WTC11 (cell line): ENCODE results near the gene SPDYA. TPM values are rescaled to one million over a fixed set of nuclear protein-coding genes. Genes with fewer than 3 reads are reported as not detected.

ENCODE experiments used
- ATAC-seq: fragments of 200-7000 bp; cut with Tn5 transposase; 2 replicates; pipeline ENCODE4 v1.10.0; 2021; ENCODE audit warnings: mild to moderate bottlenecking, moderate library complexity
- CTCF ChIA-PET: fragments of 300-600 bp; sonication (Branson Sonifier 250); formaldehyde crosslinking; loops from one replicate; lab custom pipeline; 2021; ENCODE audit warnings: antibody characterized with exemption; lab: Charles Lee
- POLR2A ChIA-PET: fragments of 350-600 bp; sonication (Branson Sonifier 250); formaldehyde crosslinking; loops from one replicate; lab custom pipeline; 2021; ENCODE audit warnings: antibody characterized with exemption; lab: Charles Lee
- DNase-seq: peaks from one replicate; pipeline ENCODE4 v3.0.0; 2021; ENCODE audit warnings: low spot score
- H3K27ac Mint-ChIP-seq: 2 replicates; pipeline ENCODE4 v1.8.0; 2021; ENCODE audit warnings: mixed read lengths
- H3K27me3 Mint-ChIP-seq: 2 replicates; pipeline ENCODE4 v1.8.0; 2021; ENCODE audit warnings: low read depth, mild to moderate bottlenecking, moderate library complexity, mixed read lengths
- H3K36me3 Mint-ChIP-seq: 2 replicates; pipeline ENCODE4 v1.8.0; 2021; ENCODE audit warnings: mixed read lengths
- H3K4me1 Mint-ChIP-seq: 2 replicates; pipeline ENCODE4 v1.8.0; 2022; ENCODE audit warnings: mixed read lengths
- H3K4me3 Mint-ChIP-seq: 2 replicates; pipeline ENCODE4 v1.8.0; 2021; ENCODE audit warnings: mild to moderate bottlenecking, moderate library complexity, mixed read lengths
- H3K9me3 Mint-ChIP-seq: 2 replicates; pipeline ENCODE4 v1.8.0; 2021; ENCODE audit warnings: mixed read lengths
- AR ChIP-seq: fragments of 250-450 bp; sonication (Bioruptor Pico); IDR thresholded peaks from 2 replicates; pipeline ENCODE4 v1.9.0; 2021; ENCODE audit warnings: mild to moderate bottlenecking
- ARID4B ChIP-seq: sonication (generic); formaldehyde crosslinking; IDR thresholded peaks from 2 replicates; pipeline ENCODE4 v1.8.0; 2023; ENCODE audit warnings: missing genetic modification reagents, mild to moderate bottlenecking, borderline replicate concordance
- CREB1 ChIP-seq: sonication (generic); formaldehyde crosslinking; IDR thresholded peaks from 2 replicates; pipeline ENCODE4 v1.8.0; 2023; ENCODE audit warnings: mild to moderate bottlenecking, missing genetic modification reagents
- CTCF ChIP-seq: fragments of 200-600 bp; IDR thresholded peaks from 2 replicates; pipeline ENCODE4 v1.8.0; 2022; ENCODE audit warnings: antibody characterized with exemption
- E2F1 ChIP-seq: sonication (generic); formaldehyde crosslinking; IDR thresholded peaks from 2 replicates; pipeline ENCODE4 v1.8.0; 2022; ENCODE audit warnings: mild to moderate bottlenecking, missing genetic modification reagents
- EMX1 ChIP-seq: fragments of 250-450 bp; sonication (Bioruptor Pico); IDR thresholded peaks from 2 replicates; pipeline ENCODE4 v1.8.0; 2021; ENCODE audit warnings: mild to moderate bottlenecking
- GABPB1 ChIP-seq: sonication (generic); formaldehyde crosslinking; IDR thresholded peaks from 2 replicates; pipeline ENCODE4 v1.8.1; 2023; ENCODE audit warnings: mild to moderate bottlenecking, missing genetic modification reagents
- IRF2 ChIP-seq: sonication (generic); formaldehyde crosslinking; IDR thresholded peaks from 2 replicates; pipeline ENCODE4 v1.8.0; 2022; ENCODE audit warnings: low read depth, missing genetic modification reagents, borderline replicate concordance
- MAX ChIP-seq: sonication (generic); formaldehyde crosslinking; IDR thresholded peaks from 2 replicates; pipeline ENCODE4 v1.8.0; 2022; ENCODE audit warnings: mild to moderate bottlenecking, missing genetic modification reagents
- MXD4 ChIP-seq: fragments of 250-450 bp; sonication (Bioruptor Pico); IDR thresholded peaks from 2 replicates; pipeline ENCODE4 v1.8.0; 2021; ENCODE audit warnings: mild to moderate bottlenecking, moderate library complexity, borderline replicate concordance
- PRDM15 ChIP-seq: sonication (generic); formaldehyde crosslinking; IDR thresholded peaks from 2 replicates; pipeline ENCODE4 v1.8.0; 2022; ENCODE audit warnings: missing genetic modification reagents
- USF1 ChIP-seq: sonication (generic); formaldehyde crosslinking; IDR thresholded peaks from 2 replicates; pipeline ENCODE4 v1.8.0; 2022; ENCODE audit warnings: mild to moderate bottlenecking, missing genetic modification reagents
- USF2 ChIP-seq: sonication (generic); formaldehyde crosslinking; IDR thresholded peaks from 2 replicates; pipeline ENCODE4 v1.8.1; 2023; ENCODE audit warnings: mild to moderate bottlenecking, missing genetic modification reagents, moderate library complexity
- ZMAT4 ChIP-seq: fragments of 250-450 bp; sonication (Bioruptor Pico); IDR thresholded peaks from 2 replicates; pipeline ENCODE4 v1.9.0; 2021; ENCODE audit warnings: mild to moderate bottlenecking
- ZNF671 ChIP-seq: fragments of 250-450 bp; sonication (Bioruptor Pico); IDR thresholded peaks from 2 replicates; pipeline ENCODE4 v1.8.0; 2021; ENCODE audit warnings: mild to moderate bottlenecking
- total RNA-seq: library from RNA; stranded (reverse); gene quantifications from 3 replicates; pipeline ENCODE4 v1.2.3, GENCODE V29; 2021

Gene SPDYA
- total RNA-seq, 1 experiment from 2014 or later: 0.61 TPM

- TF ChIP-seq ARID4B (CRISPR knock-in tag) (peak; percentile 92), ZMAT4 (no peak), ZNF671 (CRISPR knock-in tag) (no peak), USF1 (peak; percentile 48; the same call in 1 of the 2 replicates), GABPB1 (peak; percentile 88)
Observed at GRCh38 chr2:28870146-28870891, 59.7 kb downstream of the SPDYA start, which contains the start of gene TRMT61B (continued).

GRCh38 chr2:28871620-28872019 lies 61.0 kb downstream of the SPDYA start:
- Mint-ChIP-seq H3K4me3 (0 out of 2 replicates have a peak overlapping the region, but pooled peaks have one; percentile 100), H3K36me3 (peaks cover 12% of the 10 kb centered on the region), H3K27ac (no peak overlapping the region), H3K4me1 (peaks cover 12% of the 10 kb centered on the region), H3K9me3 (no peaks in the 10 kb centered on the region), H3K27me3 (peaks cover 34% of the 10 kb centered on the region)
- ATAC-seq: no peak
- POLR2A ChIA-PET: interaction anchor here (1.7 kb wide), 1 partner anchor 38 kb away, joined by 4 read pairs; no protein-coding TSS in a partner anchor
- DNase-seq: no peak
- CTCF ChIA-PET: no interaction called here
- TF ChIP-seq USF1 (no peak), ZNF671 (CRISPR knock-in tag) (no peak), USF2 (no peak), MXD4 (CRISPR knock-in tag) (no peak), EMX1 (CRISPR knock-in tag) (no peak), PRDM15 (CRISPR knock-in tag) (no peak), AR (no peak), IRF2 (no peak), CTCF (no peak), E2F1 (CRISPR knock-in tag) (no peak), MAX (no peak), CREB1 (no peak)
